Epithelial cell of esophagus (primary cell): ENCODE measurements around the gene PCDHA1.
A peak's percentile ranks its signal among the peaks of the same experiment; 100 is the strongest.
"Not testable (repeated sequence)": the region's sequence is repeated elsewhere in the genome, so short reads cannot be mapped to it uniquely, and the experiment has no call there.

Experiments
- DNase-seq: peaks from one replicate; pipeline ENCODE4 v3.0.0; 2010; ENCODE audit warnings: low read depth
- H3K4me3 ChIP-seq: 2 replicates; pipeline ENCODE4 v1.5.1; 2011; ENCODE audit warnings: mild to moderate bottlenecking, low read length, control low read depth
- TF ChIP-seq, protein P1 (sequence below): IDR thresholded peaks from 2 replicates; pipeline ENCODE4 v1.5.1; 2011; ENCODE audit warnings: low read depth, mild to moderate bottlenecking, low read length, control low read depth, inconsistent platforms; ENCODE audit not compliant: insufficient read depth; ENCODE audit errors: missing control alignments

PCDHA1 gene

DNA sequence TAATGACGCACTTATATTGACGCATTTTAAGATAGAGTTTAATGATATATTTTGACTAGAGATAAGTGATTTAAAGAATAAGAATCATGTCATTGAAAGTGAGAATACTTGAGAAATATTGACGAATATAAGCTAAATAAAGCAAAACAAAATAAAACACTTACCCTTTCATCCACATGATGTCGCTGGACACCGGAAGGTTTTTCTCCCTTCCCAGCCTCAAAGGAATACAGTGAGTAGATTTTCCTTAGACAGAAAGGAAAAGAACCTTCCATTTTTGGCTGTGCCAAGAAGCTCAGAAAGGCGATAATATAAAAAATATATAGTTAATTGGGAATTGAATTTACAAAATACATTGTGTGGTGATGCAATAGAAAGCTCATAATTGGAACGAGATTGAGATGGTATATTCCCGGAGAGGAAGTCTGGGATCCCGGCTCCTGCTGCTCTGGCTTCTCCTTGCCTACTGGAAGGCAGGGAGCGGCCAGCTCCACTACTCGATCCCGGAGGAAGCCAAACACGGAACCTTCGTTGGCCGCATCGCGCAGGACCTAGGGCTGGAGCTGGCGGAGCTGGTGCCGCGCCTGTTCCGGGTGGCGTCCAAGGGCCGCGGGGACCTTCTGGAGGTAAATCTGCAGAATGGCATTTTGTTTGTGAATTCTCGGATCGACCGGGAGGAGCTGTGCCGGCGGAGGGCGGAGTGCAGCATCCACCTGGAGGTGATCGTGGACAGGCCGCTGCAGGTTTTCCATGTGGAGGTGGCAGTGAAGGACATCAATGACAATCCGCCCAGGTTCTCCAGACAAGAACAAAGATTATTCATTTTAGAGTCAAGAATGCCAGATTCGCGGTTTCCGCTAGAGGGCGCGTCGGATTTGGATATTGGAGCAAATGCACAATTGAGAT lies 35.7 kb downstream of the PCDHA1 start, which contains the start of gene PCDHA5:
TSS of gene PCDHA5 (plus strand) at position 239 of the 906 bp plus-strand sequence.
- peak; percentile 33 for DNase-seq
- TF ChIP-seq, protein P1, sequence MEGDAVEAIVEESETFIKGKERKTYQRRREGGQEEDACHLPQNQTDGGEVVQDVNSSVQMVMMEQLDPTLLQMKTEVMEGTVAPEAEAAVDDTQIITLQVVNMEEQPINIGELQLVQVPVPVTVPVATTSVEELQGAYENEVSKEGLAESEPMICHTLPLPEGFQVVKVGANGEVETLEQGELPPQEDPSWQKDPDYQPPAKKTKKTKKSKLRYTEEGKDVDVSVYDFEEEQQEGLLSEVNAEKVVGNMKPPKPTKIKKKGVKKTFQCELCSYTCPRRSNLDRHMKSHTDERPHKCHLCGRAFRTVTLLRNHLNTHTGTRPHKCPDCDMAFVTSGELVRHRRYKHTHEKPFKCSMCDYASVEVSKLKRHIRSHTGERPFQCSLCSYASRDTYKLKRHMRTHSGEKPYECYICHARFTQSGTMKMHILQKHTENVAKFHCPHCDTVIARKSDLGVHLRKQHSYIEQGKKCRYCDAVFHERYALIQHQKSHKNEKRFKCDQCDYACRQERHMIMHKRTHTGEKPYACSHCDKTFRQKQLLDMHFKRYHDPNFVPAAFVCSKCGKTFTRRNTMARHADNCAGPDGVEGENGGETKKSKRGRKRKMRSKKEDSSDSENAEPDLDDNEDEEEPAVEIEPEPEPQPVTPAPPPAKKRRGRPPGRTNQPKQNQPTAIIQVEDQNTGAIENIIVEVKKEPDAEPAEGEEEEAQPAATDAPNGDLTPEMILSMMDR = peak; percentile 45
- H3K4me3 ChIP-seq = no peak within 1 kb of the TSS

DNA sequence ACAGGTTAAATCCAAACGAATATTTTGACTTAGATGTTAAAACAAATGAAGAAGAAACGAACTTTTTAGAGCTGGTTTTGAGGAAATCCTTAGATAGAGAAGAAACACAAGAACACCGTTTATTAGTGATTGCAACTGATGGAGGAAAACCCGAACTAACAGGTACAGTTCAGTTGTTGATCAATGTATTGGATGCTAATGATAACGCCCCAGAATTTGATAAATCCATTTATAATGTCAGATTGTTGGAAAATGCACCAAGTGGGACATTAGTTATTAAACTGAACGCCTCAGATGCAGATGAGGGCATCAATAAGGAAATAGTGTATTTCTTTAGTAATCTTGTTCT lies 36.3 kb downstream of the PCDHA1 start:
- no peak overlapping the region for H3K4me3 ChIP-seq
- TF ChIP-seq, protein P1 = no peak
- no peak for DNase-seq

DNA sequence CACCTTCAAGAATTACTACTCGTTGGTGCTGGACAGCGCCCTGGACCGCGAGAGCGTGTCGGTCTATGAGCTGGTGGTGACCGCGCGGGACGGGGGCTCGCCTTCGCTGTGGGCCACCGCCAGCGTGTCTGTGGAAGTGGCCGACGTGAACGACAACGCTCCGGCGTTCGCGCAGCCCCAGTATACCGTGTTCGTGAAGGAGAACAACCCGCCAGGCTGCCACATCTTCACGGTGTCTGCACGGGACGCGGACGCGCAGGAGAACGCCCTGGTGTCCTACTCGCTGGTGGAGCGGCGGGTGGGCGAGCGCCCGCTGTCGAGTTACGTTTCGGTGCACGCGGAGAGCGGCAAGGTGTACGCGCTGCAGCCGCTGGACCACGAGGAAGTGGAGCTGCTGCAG lies 37.0 kb downstream of the PCDHA1 start:
- H3K4me3 ChIP-seq, DNase-seq: not testable (repeated sequence)

DNA sequence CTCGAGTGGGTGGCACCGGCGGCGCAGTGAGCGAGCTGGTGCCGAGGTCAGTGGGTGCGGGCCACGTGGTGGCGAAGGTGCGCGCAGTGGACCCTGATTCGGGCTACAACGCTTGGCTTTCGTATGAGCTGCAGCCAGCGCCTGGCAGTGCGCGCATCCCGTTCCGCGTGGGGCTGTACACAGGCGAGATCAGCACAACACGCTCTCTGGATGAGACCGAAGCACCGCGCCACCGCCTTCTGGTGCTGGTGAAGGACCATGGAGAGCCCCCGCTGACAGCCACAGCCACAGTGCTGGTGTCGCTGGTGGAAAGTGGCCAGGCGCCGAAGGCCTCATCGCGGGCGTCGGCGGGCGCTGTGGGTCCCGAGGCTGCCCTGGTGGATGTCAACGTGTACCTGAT lies 37.5 kb downstream of the PCDHA1 start:
- TF ChIP-seq, protein P1 = no peak
- DNase-seq = no peak
- H3K4me3 ChIP-seq = no peak overlapping the region

DNA sequence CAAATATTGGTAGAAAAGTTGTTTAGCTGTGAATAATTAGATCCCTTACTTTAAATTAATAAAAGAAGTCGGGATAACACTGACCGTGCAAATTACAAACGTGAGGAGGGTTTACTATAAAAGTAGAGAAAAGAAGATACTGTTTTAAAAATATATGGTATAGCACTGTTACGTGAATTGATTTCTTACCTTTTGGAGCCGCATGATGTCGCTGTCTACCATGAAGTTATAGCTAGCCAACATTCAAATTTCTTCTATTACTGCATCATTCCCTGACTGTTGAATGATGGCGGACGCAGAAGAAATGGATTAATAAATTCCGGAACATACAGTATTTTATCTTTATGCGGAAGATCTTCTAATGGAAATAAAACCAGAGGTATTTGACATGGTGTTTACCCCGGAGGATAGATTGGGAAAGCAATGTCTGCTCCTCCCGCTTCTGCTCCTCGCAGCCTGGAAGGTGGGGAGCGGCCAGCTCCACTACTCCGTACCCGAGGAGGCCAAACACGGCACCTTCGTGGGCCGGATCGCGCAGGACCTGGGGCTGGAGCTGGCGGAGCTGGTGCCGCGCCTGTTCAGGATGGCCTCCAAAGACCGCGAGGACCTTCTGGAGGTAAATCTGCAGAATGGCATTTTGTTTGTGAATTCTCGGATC lies 41.9 kb downstream of the PCDHA1 start, which contains the start of gene PCDHA6:
TSS of gene PCDHA6 (plus strand) at position 257 of the 658 bp plus-strand sequence. CDS start at position 389, 132 bp downstream.
- TF ChIP-seq, protein P1 = peak; percentile 22
- H3K4me3 ChIP-seq = no peak within 1 kb of the TSS
- DNase-seq = no peak

DNA sequence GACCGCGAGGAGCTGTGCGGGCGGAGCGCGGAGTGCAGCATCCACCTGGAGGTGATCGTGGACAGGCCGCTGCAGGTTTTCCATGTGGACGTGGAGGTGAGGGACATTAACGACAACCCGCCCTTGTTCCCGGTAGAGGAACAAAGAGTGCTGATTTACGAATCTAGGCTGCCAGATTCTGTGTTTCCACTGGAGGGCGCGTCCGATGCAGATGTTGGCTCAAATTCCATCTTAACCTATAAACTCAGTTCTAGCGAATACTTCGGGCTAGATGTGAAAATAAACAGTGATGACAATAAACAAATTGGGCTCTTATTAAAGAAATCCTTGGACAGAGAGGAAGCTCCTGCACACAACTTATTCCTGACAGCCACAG lies 42.4 kb downstream of the PCDHA1 start:
- no peak for DNase-seq
- TF ChIP-seq, protein P1 = no peak
- no peak overlapping the region for H3K4me3 ChIP-seq

DNA sequence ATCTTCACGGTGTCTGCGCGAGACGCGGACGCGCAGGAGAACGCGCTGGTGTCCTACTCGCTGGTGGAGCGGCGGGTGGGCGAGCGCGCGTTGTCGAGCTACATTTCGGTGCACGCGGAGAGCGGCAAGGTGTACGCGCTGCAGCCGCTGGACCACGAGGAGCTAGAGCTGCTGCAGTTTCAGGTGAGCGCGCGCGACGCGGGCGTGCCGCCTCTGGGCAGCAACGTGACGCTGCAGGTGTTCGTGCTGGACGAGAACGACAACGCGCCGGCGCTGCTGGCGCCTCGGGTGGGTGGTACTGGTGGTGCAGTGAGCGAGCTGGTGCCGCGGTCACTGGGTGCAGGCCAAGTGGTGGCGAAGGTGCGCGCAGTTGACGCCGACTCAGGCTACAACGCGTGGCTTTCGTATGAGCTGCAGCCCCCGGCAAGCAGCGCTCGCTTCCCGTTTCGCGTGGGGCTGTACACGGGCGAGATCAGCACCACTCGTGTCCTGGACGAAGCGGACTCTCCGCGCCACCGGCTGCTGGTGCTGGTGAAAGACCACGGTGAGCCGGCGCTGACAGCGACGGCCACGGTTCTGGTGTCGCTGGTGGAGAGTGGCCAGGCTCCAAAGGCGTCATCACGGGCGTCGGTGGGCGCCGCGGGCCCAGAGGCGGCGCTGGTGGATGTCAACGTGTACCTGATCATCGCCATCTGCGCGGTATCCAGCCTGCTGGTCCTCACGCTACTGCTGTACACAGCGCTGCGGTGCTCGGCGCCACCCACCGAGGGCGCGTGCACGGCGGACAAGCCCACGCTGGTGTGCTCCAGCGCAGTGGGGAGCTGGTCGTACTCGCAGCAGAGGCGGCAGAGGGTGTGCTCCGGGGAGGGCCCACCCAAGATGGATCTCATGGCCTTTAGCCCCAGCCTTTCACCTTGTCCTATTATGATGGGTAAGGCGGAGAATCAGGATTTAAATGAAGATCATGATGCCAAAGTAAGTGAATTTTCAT lies 43.9 kb downstream of the PCDHA1 start:
- H3K4me3 ChIP-seq, DNase-seq: not testable (repeated sequence)
